SH-SY5Y (cell line): ENCODE measurements around the gene DEGS2.

Experiments
- GATA2 ChIP-seq: IDR thresholded peaks from 2 replicates; pipeline ENCODE4 v1.6.1; 2011; ENCODE audit warnings: mild to moderate bottlenecking, low read depth, low read length
- GATA3 ChIP-seq: IDR thresholded peaks from 2 replicates; pipeline ENCODE4 v1.6.1; 2011; ENCODE audit warnings: low read depth, mild to moderate bottlenecking, low read length, moderate library complexity

DNA sequence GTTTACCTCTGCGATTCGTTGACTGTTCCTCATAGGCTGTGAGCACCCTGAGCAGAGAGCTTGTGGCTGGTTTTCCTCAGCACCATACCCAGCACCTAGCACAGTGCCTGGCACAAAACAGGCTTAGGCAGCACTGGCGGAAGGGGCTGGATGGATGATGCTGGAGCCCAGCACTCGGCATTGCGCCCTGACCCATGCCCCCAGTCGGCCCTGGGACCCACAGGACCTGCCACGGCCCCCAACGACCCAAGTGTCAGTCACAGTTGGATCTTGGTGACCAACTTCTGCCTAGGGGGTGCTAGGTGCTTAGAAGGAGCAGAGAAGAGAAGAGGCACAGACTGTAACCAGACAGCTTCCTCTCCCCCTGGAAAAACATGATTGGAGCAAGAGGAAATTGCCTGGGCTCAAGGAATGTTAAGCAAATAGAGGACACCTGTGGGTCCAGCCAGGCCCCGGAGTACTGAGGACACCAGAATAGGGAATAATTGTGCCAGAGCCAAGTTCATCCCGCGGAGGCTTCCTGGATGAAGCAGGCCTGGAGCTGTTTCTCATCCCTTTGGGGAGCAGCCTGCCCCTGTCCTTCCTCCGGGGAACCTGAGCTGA, 31.5 kb downstream of the DEGS2 start:
- TF ChIP-seq GATA2: no peak
- no peak for TF ChIP-seq GATA3
